ENCODE results near the gene ARHGAP26. TPM values are rescaled to one million over a fixed set of nuclear protein-coding genes. Genes with fewer than 3 reads are reported as not detected.

ARHGAP26 gene
- total RNA-seq, 1 donor from 2014 or later: 10.6 TPM

DNA sequence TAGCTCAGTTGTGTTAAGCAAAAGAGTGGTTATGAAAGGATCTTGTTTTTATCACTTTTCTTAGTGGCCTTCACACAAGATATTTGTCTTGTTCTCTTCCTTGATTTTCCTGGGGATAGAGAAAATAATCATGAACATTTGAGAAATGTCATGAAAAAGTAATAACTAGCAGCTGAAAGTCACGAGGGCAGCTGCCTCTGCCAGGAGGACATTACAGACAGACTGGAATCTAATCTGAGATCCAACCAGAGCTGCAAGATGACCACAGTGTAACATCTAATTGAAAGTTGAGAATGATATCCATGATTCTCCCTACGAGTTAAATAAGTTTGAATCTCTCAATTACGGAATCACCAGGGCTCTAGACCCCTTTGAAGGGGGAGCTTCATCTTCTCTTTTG, 274.9 kb downstream of the ARHGAP26 start:
- no peak for DNase-seq

DNA sequence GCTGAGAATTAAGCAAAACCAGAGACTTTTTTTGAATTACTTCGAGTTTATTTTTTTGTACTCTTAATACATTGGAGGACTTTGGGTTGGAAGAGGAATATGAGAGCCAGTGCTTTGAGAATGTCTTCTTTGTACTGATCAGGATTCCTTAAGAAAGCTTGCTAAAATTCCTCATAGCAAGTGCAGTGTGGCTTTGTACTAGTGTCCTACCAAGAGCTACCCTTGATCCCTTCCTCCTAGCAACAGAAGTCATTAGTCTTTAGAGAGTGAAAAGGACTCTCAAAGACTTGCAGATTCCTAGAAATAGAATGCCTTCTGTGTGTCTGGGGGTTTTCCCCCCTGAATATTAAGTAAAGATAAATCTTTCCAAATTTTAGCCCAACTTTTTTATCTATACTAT, 276.1 kb downstream of the ARHGAP26 start:
- DNase-seq: no peak

DNA sequence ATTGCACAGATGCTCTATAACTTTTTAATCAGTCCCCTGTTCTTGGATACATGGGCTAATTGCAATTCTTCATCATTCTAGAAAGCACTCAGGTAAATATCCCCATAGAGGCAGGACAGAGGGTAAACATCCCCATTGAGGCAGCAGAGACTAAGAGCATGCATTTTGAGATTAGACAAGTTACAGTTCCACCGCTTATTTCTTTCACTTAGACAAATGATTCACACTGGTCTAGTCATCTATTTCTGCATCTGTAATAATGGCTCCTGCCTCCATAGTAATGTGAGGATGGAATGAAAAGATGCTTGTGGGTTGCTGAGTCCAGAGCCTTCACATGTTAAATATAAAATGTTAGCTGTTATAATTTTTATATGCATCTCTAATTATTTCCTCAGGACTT, 276.9 kb downstream of the ARHGAP26 start:
- no peak for DNase-seq

DNA sequence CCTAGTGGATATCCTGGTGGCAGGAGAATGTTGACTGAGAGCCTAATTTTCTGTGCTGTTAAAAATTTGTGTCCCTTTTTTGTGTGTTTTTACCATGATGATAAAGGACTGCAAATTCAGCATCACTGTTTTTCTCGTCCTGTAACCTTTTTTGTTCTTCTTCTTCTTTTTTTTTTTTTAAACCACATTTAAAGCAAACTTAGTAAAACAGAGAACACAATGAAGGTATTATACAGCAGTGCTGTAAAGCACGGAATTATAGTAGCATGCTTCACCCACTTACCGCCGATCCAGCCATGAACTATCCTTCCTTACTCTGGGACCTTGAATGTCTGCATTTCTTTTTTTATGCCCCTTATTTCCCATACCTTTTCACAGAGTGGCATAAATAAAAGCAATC, 280.0 kb downstream of the ARHGAP26 start:
- DNase-seq: no peak

DNA sequence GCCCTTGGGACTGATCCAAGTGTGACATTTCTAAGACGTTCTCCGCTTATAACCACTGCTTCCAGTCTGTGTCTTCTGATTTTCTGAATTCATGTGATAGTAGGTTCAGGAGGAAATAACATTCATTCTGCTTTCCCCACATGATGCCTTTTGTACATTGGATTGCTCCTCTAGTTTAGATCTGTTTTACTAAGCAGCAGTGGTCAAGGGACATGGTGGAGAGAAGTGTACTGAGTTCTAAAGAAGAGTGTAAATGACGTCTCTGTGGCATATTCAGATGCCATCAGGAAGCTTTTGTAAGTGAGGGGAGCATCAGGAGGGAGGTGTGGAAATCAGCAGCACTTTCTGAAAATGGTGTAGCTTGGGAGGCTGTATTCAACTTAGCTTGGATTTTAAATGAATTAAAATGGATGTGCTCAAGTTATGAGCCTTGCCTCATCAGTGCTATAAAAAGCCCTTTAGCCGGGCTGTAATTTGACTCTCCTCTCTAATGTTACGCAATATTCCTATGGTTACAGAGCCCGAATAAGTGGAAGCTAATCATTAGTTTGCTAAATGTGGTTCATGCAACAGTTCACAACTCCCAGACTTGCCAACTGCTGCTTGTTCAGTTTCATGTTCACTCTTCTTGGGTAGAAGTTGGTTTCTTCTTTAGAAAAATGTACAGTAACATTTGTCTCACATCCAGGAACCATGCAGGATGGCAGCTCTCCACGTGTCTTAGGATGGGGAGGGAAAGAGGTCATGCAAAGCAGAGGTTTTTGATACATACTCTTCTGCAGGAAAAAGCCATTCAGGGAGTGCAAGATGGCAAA, 281.3 kb downstream of the ARHGAP26 start:
- no peak for DNase-seq

DNA sequence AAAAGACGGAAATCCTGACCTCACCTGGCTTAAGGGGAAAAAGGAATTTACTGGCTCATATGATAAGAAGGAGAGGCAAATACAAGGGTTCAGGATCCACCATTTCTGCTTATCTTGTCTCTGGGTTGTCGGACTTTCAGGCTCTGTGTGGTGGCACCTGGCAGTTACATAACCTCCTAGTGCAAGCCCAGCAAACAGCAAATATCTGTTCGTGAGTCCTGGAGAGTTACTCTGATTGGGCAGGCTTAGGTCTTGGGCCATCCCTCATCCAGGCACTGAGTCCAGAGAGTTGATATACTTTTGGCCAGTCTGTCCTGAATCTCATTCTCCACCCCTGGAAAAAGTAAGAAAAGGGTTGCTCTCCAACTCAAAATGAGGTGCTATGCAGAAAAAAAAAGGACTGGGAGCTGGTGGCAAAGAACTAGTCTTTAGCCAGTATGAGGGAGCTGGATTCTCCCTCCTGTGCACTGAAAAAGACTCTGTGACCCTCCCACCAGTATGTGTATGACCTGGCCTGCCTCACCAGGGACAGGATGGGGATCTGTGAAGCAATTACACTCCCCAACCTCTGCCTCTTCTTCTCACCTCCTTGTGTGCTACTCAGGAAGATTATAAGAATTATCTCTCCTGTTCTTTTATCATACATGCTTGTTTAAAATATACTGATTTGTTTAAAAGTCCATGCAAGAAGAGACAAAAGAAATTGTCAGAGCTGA, 282.9 kb downstream of the ARHGAP26 start:
- DNase-seq: no peak

DNA sequence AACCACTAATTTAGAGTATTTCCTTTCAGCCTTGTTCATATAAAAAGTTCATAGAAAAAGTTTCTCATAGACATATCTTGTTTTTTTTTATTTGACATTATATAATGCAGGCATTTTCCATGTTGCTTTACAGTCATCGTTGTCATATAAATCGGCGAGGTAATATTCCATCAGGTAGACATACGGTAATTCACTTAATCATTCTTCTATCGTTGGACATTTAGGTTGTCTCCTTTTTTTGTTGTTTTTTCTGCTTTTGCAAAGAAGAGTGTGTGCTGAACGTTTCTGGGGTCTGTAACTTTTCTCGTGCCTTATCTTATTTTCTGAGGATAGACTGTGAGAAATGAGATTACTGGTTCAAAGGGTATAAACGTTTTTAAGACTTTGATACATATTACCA, 283.6 kb downstream of the ARHGAP26 start:
- no peak for DNase-seq

DNA sequence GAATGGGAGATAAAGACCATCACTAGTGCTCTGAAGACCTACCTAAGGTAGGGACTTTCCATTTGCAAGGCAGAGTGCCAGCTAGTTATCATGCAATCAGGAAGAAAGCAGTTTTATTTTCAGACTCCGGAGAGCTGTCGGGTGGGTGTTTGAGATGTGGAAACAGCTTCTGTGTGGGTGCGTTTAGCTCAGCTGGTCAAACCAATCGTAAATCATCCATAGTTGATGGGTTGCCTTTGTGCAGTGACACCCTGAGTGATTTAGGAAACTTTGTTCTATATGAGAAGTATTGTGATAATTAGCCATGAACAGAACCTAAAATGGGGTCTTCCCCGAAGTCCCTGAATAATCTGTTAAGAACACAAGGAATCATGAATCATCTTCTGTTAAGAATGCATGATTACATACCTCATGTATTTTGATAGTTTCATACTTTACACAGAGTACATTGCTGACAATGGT, 284.3 kb downstream of the ARHGAP26 start:
- no peak for DNase-seq

DNA sequence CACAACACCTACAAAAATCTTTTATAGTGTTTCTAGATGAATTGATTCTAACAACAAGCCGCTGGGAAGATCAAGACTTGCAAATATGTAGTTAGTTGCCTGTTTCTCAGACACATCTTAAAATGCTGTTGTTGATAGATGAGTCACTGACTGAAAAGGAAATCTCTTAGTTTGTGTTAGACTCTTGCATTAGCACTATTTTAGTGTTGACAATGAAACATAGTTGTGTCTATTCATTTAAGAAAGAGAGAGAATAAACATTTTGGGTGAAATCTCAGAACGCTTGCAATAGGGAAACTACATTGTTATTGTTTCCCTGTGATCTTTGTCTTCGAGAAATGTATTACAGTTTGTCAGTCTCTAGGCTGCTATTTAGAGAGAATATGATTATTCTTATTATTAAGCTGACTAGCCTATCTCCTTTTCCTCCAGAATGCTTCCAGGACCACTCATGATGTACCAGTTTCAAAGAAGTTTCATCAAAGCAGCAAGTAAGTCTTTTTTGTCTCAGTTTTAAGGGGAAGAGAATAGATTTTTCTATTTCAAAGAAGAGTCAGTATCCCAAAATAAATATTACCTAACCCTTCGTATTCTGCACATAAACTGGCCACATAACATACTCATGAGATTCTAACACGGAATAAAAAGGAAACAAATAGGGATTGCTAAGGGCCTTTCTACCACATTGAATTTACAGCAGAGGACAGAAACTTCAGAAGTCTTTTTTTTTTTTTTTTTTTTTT, 285.6 kb downstream of the ARHGAP26 start:
- DNase-seq: no peak

DNA sequence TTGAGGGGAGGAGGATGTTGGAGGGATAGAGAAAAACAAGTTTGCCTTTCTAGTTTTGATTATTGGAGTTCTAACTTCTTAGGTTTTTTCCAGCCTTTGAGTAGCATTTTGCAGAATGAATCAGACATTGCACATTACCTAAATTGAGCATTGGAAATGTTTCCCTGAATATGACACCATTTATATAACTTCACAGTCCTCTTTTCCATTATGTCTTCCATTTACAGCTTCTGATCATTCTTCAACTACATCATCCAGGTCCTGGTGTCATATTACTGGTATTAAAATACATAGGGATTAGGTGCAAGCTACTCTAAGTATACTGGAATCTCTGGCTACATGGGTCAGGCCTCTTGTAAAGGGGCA, 286.1 kb downstream of the ARHGAP26 start:
- no peak for DNase-seq

DNA sequence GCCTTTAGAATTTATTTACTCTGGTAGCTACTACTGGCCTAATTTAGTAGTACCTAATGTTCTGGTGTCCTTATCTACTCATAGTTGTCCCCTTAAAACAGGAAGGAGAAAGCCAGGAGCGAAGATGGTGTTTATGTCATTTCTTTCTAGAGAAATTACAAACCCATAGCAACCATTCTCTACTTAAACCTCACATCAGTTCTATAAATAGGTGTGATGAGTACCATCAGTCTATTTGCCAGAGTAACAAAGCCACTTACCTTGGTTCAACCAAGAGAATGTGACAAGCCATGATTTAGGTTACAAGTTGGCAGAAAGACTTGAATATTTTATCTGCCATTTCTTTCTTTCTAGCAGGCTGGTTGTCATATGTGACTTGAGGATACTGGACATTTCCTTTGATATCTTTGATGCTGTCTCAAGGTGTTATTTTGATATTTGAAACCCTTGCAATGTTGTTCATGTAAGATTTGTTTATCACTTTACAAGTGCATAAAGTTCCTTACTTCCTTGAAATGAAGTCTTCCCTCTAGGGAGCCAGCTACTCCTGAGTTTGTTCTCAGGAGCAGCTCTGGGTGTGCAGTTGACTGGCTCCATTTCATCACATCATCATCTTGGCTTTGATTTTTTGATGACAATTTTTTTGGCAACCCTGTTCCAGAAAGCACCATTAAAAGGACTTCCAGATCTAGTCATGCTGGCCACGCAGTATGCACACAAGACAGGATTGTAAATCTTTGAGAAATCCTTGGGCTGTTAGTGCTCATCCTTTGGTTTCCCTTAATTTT, 286.8 kb downstream of the ARHGAP26 start:
- no peak for DNase-seq

DNA sequence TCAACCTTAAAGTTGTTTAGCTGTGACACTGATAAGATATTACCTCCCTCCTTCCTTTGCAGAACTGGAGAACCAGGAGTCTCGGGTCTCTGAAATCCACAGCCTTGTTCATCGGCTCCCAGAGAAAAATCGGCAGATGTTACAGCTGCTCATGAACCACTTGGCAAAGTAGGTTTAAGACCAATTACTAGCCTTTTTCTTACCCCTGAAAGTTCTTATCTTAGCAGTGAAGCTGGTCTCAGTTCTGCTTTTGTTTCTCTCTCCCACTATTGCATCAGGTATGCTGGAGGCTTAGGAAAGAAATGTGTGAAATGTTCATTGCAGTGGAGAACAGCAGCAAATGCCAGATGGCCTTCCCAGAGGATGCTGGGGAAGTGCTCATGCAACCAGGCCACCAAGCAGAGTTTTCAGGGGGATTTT, 287.4 kb downstream of the ARHGAP26 start:
- DNase-seq: no peak

DNA sequence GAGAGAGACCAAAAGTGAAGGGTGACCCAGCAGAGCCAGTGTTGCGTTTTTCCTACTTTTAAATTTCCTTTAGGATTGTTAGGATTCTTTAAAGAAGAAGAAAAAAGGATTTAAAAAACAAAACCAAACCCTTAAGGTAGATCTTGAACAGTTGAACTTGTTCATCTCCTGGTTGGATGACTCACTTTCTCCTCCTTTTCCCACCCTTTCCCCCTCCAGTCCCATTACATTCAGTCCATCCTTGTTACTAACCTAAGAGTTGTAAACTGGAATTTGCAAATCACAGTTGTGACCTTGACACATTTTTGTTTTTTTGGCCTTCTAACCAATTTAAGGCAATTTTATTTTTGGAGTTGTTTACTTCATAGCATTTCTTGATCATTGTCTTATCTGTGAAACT, 289.2 kb downstream of the ARHGAP26 start:
- no peak for DNase-seq

DNA sequence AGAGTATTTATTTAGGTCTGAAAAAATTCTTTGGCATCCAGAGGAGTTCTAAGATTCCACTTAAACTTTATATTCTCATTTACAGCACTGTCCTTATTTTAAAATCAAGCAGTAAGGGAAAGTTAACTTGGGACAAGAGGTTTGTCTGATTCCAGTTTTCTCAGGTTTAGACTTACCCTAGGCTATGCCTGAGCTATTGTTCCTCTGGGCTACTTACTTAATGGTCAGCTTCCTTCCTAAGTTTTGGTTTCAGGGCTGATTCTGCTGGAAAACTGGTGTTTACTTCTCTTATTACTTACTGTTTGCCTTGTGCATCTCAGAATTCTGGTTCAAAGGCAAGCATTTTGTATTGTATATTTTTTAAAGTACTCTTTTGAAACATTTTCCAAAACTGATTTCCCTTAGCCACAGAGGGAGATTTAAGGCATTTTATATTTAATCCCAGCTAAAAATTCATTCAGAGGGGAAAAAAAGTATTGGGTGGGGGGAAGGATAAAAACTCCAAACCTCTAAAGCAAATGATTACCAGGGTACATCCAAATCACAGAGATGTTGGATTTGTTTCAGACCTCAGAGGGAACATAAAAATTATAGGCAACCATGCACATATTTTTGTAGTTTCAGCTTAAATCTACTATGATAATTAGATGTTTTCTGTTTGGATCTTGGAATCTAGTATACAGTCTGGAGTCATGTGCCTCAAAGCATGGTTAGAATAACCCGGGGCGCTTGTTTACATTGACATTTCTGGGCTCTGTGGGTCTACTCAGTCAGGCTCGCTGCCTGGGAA, 290.0 kb downstream of the ARHGAP26 start:
- DNase-seq: no peak

DNA sequence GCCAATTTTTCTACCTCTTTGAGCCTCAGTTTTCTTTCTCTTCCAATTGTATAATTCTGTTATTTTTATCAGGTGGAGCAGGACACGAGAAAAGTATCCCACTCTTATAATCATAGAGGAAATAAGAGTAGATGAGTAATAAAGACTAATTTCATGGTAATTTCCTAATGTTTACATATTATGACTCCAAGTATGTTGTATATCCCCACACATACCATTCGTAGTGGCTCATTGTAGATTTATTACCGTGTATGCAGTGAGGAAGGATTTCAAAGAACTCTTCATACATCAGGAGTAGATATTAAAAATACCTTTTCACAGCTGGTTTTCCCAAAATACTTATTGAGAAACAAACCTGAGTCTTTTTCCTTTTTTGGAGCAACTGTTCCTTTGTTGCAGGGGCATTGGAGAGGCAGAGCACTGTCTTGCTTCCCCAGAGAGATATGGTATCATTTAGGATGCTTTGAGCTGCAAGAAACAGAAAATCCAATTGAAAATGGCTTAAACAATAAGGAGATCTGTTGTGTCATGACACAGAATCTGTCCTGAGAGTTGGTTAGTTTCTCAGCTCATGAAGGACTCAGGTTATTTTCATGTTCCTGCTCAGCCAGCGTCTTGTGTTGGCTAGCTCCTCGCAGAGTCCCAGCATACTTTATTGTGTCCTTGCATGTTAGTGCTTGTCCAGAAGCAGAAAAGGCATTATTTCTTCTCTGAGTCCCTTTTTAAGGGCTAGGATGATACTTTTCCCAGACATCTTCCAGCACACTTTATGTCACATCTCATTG, 291.2 kb downstream of the ARHGAP26 start:
- DNase-seq: no peak

DNA sequence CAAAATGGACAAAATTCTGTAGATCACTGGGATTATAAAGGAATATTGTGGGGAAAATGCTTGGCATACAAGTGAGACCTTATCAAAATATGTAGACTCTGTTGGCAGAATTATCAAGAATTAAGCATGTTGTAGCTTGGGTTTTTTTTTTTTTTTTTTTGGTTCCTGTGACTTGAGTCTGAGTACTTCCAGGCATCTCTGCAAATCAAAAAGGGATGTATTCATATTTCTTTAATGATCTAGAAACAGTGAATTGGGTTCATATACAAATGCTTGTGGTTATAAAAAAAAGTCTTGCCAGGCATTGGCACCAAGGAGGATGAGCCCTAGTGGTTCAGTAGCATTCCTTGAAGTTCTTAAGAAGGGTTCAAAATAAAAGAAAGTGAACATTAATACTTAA, 292.2 kb downstream of the ARHGAP26 start:
- no peak for DNase-seq

DNA sequence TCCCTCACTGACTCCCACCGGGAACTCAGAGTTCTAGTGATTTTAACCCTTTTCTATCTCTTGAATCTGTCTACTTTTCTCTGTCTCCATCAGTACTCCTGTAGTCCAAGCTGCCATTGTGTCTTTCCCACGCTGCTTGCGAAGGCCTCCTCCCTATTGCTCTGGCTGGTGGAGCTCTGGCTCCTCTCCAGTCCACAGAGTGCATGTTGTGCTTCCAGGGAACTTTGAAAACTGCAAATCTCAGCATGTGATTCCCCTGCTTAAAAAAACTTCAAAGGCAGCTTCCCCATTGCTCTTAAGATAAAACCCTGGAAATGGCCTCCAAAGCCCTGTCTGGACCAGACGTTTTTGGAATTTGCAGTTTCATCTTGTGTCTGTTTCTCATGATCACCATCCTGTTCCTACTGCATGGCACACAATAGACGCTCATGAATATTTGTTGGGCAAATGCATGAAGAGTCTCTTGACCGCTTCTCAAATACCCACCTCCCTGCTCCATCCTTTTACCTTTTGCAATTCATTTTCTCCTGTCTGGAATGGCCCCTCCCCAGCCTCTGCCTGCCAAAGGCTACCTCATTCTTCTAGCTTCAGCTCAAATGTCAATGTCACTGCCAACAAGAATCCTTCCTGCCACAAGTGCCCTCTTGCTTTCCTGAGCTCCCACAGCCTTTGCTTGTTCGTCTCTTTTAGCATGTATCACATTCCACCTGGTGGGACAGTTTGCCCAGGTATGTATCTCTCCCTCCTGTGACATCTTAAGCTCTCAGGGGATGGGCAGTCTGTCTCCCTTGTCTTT, 293.2 kb downstream of the ARHGAP26 start:
- peak; percentile 35 for DNase-seq

DNA sequence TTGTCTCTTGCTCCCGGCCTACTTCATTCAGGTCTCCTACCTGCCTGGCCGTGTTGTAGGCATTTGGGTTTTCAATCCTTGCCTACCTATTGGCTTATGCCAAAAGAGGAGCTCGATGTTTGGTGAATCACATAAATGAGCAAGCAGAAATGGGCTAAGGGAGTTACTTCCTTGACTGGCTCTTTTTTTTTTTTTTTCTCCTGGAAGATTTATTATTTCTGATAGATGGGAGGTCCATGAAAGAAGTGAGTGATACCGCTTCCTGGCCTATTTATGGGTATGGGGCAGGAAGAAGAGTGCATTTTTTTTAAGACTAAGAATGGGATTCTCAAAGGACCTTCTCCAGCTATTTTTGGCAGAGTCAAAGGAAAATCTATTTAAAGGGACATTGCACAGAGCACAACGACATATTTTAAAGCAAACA, 294.1 kb downstream of the ARHGAP26 start:
- DNase-seq: no peak

DNA sequence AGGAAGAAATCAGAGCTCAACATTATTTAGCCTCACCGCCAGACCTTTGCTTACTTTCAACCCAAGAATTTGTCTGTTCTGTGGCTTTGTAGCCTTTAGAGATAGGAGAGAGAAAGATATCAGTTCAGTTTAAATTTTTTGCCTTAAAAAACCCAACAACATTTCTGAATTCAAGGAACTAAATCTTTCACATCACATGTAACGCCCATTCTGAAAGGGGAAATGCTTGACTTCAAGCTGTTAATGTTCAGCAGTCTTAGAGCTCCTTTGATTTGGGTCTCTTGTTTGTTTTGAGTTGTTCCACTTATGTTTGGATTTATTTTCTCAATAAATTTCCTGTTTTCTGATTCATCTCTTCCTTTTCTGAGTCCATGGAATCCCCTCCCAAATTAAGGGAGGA, 294.5 kb downstream of the ARHGAP26 start:
- DNase-seq: no peak
